ENCODE data around the gene PRRT3. TPM values are rescaled to one million over a fixed set of nuclear protein-coding genes. Genes with fewer than 3 reads are reported as not detected.

Gene PRRT3
- total and polyA plus RNA-seq, 9 of the 15 experiments (the other 6 are each of a cell fraction or from before 2014, with no cell fraction given): 0.06 to 1.9 (median 1.2) TPM

DNA sequence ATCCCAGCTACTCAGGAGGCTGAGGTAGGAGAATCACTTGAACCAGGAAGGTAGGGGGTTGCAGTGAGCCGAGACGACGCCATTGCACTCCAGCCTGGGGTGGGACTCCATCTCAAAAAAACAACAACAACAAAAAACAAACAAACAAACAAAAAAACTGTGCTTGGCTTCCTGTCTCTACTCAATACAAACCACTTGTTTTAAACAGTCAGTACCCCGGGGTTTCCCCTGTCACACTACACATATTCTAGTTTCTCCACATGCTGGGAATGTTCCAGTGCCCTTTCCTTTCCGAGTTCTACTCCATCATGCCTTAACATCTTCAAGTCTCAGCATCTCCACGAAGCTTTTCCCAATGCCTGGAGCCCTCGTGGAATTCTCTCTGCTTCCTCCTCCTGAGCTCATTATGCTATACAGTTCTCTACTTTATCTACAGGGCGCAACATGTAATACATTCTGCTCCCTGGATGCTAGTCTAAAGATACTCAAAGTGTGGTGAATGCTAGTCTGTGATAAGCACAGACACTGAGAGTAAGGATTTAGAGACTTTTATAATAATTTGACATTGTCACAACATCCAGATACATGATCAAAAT, 26.6 kb upstream of the PRRT3 start (continued):
- no peak for TF ChIP-seq ZSCAN32 (CRISPR knock-in tag; IDR thresholded peaks at IDR 0.05)
- TF ChIP-seq, protein P1, sequence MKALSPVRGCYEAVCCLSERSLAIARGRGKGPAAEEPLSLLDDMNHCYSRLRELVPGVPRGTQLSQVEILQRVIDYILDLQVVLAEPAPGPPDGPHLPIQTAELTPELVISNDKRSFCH (CRISPR knock-in tag; IDR thresholded peaks at IDR 0.05): no peak
- TF ChIP-seq, protein P1 (tag; IDR thresholded peaks at IDR 0.05): peak; percentile 72; the same call in 1 of the 2 replicates
- TF ChIP-seq ZKSCAN1 (IDR thresholded peaks at IDR 0.05; ENCODE audit: low read depth, low read length): no peak
- no peak for TF ChIP-seq CCAR2 (IDR thresholded peaks at IDR 0.05; ENCODE audit: low read depth, low read length)
- TF ChIP-seq, protein P2, sequence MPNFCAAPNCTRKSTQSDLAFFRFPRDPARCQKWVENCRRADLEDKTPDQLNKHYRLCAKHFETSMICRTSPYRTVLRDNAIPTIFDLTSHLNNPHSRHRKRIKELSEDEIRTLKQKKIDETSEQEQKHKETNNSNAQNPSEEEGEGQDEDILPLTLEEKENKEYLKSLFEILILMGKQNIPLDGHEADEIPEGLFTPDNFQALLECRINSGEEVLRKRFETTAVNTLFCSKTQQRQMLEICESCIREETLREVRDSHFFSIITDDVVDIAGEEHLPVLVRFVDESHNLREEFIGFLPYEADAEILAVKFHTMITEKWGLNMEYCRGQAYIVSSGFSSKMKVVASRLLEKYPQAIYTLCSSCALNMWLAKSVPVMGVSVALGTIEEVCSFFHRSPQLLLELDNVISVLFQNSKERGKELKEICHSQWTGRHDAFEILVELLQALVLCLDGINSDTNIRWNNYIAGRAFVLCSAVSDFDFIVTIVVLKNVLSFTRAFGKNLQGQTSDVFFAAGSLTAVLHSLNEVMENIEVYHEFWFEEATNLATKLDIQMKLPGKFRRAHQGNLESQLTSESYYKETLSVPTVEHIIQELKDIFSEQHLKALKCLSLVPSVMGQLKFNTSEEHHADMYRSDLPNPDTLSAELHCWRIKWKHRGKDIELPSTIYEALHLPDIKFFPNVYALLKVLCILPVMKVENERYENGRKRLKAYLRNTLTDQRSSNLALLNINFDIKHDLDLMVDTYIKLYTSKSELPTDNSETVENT (CRISPR knock-in tag; IDR thresholded peaks at IDR 0.05): no peak
- peak; percentile 8; the same call in 1 of the 2 replicates for TF ChIP-seq NFE2 (IDR thresholded peaks at IDR 0.05; ENCODE audit: low read depth)
- TF ChIP-seq NR2C1 (IDR thresholded peaks at IDR 0.05): no peak
- TF ChIP-seq NR2C1 (tag; IDR thresholded peaks at IDR 0.05): 0 out of 2 replicates have a peak, but pooled peaks have one; percentile 14
- no peak for TF ChIP-seq MED1 (CRISPR knock-in tag; IDR thresholded peaks at IDR 0.05; ENCODE audit: borderline replicate concordance)
- TF ChIP-seq ZNF134 (CRISPR knock-in tag; conservative IDR thresholded peaks at IDR 0.05): no peak
- peak; percentile 89; the same call in 1 of the 2 replicates for TF ChIP-seq KLF16 (IDR thresholded peaks at IDR 0.05)
- TF ChIP-seq, protein P3, sequence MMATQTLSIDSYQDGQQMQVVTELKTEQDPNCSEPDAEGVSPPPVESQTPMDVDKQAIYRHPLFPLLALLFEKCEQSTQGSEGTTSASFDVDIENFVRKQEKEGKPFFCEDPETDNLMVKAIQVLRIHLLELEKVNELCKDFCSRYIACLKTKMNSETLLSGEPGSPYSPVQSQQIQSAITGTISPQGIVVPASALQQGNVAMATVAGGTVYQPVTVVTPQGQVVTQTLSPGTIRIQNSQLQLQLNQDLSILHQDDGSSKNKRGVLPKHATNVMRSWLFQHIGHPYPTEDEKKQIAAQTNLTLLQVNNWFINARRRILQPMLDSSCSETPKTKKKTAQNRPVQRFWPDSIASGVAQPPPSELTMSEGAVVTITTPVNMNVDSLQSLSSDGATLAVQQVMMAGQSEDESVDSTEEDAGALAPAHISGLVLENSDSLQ (IDR thresholded peaks at IDR 0.05): peak; percentile 16; the same call in 1 of the 2 replicates
- TF ChIP-seq, protein P4, sequence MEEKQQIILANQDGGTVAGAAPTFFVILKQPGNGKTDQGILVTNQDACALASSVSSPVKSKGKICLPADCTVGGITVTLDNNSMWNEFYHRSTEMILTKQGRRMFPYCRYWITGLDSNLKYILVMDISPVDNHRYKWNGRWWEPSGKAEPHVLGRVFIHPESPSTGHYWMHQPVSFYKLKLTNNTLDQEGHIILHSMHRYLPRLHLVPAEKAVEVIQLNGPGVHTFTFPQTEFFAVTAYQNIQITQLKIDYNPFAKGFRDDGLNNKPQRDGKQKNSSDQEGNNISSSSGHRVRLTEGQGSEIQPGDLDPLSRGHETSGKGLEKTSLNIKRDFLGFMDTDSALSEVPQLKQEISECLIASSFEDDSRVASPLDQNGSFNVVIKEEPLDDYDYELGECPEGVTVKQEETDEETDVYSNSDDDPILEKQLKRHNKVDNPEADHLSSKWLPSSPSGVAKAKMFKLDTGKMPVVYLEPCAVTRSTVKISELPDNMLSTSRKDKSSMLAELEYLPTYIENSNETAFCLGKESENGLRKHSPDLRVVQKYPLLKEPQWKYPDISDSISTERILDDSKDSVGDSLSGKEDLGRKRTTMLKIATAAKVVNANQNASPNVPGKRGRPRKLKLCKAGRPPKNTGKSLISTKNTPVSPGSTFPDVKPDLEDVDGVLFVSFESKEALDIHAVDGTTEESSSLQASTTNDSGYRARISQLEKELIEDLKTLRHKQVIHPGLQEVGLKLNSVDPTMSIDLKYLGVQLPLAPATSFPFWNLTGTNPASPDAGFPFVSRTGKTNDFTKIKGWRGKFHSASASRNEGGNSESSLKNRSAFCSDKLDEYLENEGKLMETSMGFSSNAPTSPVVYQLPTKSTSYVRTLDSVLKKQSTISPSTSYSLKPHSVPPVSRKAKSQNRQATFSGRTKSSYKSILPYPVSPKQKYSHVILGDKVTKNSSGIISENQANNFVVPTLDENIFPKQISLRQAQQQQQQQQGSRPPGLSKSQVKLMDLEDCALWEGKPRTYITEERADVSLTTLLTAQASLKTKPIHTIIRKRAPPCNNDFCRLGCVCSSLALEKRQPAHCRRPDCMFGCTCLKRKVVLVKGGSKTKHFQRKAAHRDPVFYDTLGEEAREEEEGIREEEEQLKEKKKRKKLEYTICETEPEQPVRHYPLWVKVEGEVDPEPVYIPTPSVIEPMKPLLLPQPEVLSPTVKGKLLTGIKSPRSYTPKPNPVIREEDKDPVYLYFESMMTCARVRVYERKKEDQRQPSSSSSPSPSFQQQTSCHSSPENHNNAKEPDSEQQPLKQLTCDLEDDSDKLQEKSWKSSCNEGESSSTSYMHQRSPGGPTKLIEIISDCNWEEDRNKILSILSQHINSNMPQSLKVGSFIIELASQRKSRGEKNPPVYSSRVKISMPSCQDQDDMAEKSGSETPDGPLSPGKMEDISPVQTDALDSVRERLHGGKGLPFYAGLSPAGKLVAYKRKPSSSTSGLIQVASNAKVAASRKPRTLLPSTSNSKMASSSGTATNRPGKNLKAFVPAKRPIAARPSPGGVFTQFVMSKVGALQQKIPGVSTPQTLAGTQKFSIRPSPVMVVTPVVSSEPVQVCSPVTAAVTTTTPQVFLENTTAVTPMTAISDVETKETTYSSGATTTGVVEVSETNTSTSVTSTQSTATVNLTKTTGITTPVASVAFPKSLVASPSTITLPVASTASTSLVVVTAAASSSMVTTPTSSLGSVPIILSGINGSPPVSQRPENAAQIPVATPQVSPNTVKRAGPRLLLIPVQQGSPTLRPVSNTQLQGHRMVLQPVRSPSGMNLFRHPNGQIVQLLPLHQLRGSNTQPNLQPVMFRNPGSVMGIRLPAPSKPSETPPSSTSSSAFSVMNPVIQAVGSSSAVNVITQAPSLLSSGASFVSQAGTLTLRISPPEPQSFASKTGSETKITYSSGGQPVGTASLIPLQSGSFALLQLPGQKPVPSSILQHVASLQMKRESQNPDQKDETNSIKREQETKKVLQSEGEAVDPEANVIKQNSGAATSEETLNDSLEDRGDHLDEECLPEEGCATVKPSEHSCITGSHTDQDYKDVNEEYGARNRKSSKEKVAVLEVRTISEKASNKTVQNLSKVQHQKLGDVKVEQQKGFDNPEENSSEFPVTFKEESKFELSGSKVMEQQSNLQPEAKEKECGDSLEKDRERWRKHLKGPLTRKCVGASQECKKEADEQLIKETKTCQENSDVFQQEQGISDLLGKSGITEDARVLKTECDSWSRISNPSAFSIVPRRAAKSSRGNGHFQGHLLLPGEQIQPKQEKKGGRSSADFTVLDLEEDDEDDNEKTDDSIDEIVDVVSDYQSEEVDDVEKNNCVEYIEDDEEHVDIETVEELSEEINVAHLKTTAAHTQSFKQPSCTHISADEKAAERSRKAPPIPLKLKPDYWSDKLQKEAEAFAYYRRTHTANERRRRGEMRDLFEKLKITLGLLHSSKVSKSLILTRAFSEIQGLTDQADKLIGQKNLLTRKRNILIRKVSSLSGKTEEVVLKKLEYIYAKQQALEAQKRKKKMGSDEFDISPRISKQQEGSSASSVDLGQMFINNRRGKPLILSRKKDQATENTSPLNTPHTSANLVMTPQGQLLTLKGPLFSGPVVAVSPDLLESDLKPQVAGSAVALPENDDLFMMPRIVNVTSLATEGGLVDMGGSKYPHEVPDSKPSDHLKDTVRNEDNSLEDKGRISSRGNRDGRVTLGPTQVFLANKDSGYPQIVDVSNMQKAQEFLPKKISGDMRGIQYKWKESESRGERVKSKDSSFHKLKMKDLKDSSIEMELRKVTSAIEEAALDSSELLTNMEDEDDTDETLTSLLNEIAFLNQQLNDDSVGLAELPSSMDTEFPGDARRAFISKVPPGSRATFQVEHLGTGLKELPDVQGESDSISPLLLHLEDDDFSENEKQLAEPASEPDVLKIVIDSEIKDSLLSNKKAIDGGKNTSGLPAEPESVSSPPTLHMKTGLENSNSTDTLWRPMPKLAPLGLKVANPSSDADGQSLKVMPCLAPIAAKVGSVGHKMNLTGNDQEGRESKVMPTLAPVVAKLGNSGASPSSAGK (IDR thresholded peaks at IDR 0.05): peak; percentile 47

Measured in K562 (cell line).